Measurements from ENCODE around the gene MYCBP. TPM values are rescaled to one million over a fixed set of nuclear protein-coding genes. Genes with fewer than 3 reads are reported as not detected.

The MYCBP gene
- total RNA-seq, 4 donors from 2014 or later, result 11.8 to 25.9 (median 14.8) TPM

DNA sequence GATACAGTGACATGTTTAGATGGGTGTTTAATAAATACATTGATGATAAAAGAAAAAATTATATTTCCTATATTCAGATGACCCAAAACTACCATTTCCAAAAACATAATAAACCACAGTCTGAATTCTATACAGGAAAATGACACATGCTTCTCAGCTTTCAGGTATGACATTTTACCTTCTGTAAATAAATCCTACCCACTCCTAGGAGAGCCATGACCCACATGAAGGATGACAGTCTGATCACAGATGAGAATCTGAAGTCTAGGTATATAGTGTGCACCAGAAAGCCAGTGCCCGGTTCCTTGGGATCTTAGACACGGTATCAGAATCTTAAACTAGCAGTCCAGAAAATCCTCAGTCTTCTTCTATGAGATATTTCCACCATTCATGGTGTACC lies 11.9 kb upstream of the MYCBP start:
- no peaks in the 10 kb centered on the region for H3K27me3 ChIP-seq
- no peak for DNase-seq
- no peaks in the 10 kb centered on the region for H3K4me1 ChIP-seq
- no peak overlapping the region for H3K4me3 ChIP-seq
- TF ChIP-seq, protein P1, sequence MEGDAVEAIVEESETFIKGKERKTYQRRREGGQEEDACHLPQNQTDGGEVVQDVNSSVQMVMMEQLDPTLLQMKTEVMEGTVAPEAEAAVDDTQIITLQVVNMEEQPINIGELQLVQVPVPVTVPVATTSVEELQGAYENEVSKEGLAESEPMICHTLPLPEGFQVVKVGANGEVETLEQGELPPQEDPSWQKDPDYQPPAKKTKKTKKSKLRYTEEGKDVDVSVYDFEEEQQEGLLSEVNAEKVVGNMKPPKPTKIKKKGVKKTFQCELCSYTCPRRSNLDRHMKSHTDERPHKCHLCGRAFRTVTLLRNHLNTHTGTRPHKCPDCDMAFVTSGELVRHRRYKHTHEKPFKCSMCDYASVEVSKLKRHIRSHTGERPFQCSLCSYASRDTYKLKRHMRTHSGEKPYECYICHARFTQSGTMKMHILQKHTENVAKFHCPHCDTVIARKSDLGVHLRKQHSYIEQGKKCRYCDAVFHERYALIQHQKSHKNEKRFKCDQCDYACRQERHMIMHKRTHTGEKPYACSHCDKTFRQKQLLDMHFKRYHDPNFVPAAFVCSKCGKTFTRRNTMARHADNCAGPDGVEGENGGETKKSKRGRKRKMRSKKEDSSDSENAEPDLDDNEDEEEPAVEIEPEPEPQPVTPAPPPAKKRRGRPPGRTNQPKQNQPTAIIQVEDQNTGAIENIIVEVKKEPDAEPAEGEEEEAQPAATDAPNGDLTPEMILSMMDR (IDR thresholded peaks at IDR 0.05), result no peak
- TF ChIP-seq POLR2A (IDR thresholded peaks at IDR 0.05), result no peak
- H3K27ac ChIP-seq, result no peak overlapping the region
- no peaks in the 10 kb centered on the region for H3K36me3 ChIP-seq
- no peaks in the 10 kb centered on the region for H3K9me3 ChIP-seq

DNA sequence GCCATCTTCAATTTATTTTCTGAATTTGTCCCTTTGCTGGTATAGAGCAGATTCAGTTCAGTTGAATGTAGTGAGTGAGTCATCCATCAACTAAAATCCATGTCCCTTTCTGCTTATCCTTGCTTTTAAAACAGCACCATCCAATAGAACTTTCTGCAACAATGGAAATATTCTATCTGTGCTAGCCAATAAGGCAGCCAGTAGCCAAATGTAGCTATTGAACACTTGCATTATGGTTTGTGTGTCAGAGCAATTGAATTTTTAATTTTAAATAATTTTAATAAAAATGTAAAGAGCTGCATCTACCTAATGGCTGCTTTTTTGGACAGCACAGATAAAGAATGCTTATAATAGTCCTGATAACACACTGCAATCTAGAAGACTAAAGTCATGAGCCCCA lies 8.3 kb upstream of the MYCBP start, which contains the start of gene GJA9:
Gene GJA9, minus strand, starts transcription at position 101 of the 400 bp plus-strand sequence. CDS start 5,489 bp downstream, outside the sequence.
- H3K9me3 ChIP-seq, result no peaks in the 10 kb centered on the region
- H3K4me1 ChIP-seq, result no peaks in the 10 kb centered on the region
- H3K27ac ChIP-seq, result no peak within 1 kb of the TSS
- no peaks in the 10 kb centered on the region for H3K27me3 ChIP-seq
- no peak within 1 kb of the TSS for H3K4me3 ChIP-seq
- no peaks in the 10 kb centered on the region for H3K36me3 ChIP-seq
- DNase-seq, result no peak
- TF ChIP-seq, protein P1 (IDR thresholded peaks at IDR 0.05), result no peak
- no peak for TF ChIP-seq POLR2A (IDR thresholded peaks at IDR 0.05)

DNA sequence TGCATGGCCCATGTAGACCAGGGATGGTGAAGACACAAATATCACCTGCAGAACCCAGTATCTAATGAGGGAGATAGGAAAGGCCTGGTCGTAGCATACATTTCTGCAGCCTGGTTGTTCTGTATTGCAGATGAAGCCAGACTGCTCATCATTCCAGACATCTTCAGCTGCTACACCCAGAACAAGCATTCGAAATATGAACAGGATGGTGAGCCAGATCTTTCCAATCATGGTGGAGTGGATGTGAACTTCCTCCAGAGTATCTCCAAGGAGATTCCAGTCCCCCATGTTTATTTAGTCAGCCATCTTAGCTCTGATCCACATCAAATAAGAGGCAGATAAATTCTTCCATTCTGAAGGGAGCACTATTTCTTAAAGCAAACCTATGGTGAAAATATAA lies 2.7 kb upstream of the MYCBP start:
- TF ChIP-seq POLR2A (IDR thresholded peaks at IDR 0.05), result no peak
- TF ChIP-seq, protein P1 (IDR thresholded peaks at IDR 0.05), result no peak
- Histone ChIP-seq H3K4me1 (peaks cover 0 to 16% (median 8%) of the 10 kb centered on the region in 4 donors), H3K9me3 (no peaks in the 10 kb centered on the region), H3K36me3 (no peaks in the 10 kb centered on the region), H3K27me3 (no peaks in the 10 kb centered on the region), H3K27ac (no peak overlapping the region), H3K4me3 (no peak overlapping the region)
- DNase-seq, result no peak

DNA sequence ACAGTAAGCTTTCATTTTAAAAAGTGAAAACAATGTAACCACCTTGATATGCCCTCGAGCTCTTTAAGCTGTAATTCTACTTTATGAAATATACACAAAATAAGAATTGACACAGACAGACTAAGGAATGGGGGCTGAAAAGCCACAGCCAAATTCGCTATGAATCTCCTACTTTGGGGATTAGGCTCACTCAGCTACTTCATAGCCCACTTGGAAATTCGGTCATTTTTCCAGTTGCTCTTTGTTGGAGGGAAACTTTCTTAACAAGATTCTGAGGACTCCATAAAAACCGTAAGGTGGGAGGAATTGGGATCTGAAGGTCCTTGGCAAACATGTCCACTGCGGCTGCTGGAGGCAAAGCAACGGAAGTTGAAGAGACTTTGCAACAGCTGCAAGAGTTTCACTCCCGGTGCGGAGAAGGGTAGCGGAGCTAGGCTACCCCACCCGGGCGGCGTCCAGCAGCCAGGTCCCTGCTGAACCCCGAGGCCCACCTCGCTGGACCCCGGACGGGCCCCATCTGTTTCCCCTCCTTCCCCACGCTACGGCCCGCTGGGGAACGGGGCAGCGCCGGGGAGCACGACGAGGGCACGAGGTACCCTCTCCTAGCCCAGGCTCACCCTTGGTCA lies 634 bp downstream of the MYCBP start:
- TF ChIP-seq, protein P1 (IDR thresholded peaks at IDR 0.05), result no peak
- no peak for TF ChIP-seq POLR2A (IDR thresholded peaks at IDR 0.05)
- DNase-seq, result peak in 2 of 3 donors; percentile 40 to 56
- Histone ChIP-seq H3K36me3 (no peaks in the 10 kb centered on the region), H3K4me1 (peaks cover 0 to 16% (median 8%) of the 10 kb centered on the region in 4 donors), H3K9me3 (no peaks in the 10 kb centered on the region), H3K27ac (peak overlapping the region; percentile 54 to 83 (median 64)), H3K27me3 (no peaks in the 10 kb centered on the region), H3K4me3 (peak overlapping the region; percentile 81 to 95 (median 84))

DNA sequence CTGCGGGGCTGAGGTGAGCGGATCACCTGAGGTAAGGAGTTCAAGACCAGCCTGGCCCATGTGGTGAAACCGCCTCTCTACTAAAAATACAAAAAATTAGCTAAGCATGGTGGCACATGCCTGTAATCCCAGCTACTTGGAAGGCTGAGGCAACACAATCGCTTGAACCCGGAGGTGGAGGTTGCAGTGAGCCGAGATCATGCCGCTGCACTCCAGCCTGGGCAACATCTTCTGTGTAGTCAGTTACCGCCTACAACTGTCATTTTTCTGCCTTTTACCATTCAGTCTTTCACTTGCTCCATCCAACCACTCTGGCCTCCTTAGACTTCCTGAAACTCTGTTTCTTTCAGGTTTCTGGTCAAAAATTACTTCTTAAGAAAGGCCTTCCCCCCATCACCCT lies 2.2 kb downstream of the MYCBP start:
- Histone ChIP-seq H3K27ac (no peak overlapping the region), H3K9me3 (no peaks in the 10 kb centered on the region), H3K4me3 (no peak overlapping the region), H3K27me3 (no peaks in the 10 kb centered on the region), H3K36me3 (peaks cover 0 to 11% (median 0%) of the 10 kb centered on the region in 3 donors), H3K4me1 (peaks cover 0 to 16% (median 8%) of the 10 kb centered on the region in 4 donors)
- DNase-seq, result no peak
- no peak for TF ChIP-seq POLR2A (IDR thresholded peaks at IDR 0.05)
- TF ChIP-seq, protein P1 (IDR thresholded peaks at IDR 0.05), result no peak

Data from Peyer's patch (tissue), 4 donors.